DOHH2 (cell line): Measurements from ENCODE around the gene WDR76.
"Not testable (repeated sequence)": the region's sequence is repeated elsewhere in the genome, so short reads cannot be mapped to it uniquely, and the experiment has no call there.

Source experiments
- H3F3A ChIP-seq: fragments of 200-600 bp; sonication (generic), shearing (Covaris generic); 2 replicates; pipeline ENCODE4 v1.6.0; 2016; ENCODE audit warnings: antibody characterized with exemption, mild to moderate bottlenecking; ENCODE audit not compliant: control insufficient read depth, insufficient read depth
- H3K27ac ChIP-seq: fragments of 200-600 bp; sonication (generic); 2 replicates; pipeline ENCODE4 v1.5.1; 2014; ENCODE audit warnings: low read depth, mild to moderate bottlenecking, low read length, moderate library complexity
- H3K27me3 ChIP-seq: fragments of 200-600 bp; sonication (generic); 2 replicates; pipeline ENCODE4 v1.6.1; 2014; ENCODE audit warnings: mild to moderate bottlenecking, low read length, mixed read lengths; ENCODE audit not compliant: control insufficient read depth
- H3K36me3 ChIP-seq: fragments of 200-600 bp; sonication (generic); 2 replicates; pipeline ENCODE4 v1.6.1; 2014; ENCODE audit warnings: mild to moderate bottlenecking, low read length, moderate library complexity, mixed read lengths; ENCODE audit not compliant: control insufficient read depth
- H3K4me1 ChIP-seq: fragments of 200-600 bp; sonication (generic); 2 replicates; pipeline ENCODE4 v1.6.1; 2014; ENCODE audit warnings: mild to moderate bottlenecking, low read length, mixed read lengths; ENCODE audit not compliant: control insufficient read depth
- H3K4me2 ChIP-seq: fragments of 200-600 bp; sonication (generic); 2 replicates; pipeline ENCODE4 v1.6.0; 2014; ENCODE audit warnings: mild to moderate bottlenecking, low read length, moderate library complexity
- H3K4me3 ChIP-seq: fragments of 200-600 bp; sonication (generic); 2 replicates; pipeline ENCODE4 v1.5.1; 2014; ENCODE audit warnings: mild to moderate bottlenecking, low read length, mixed read lengths
- H3K79me2 ChIP-seq: fragments of 200-600 bp; sonication (generic); 2 replicates; pipeline ENCODE4 v1.6.1; 2014; ENCODE audit warnings: mild to moderate bottlenecking, low read length, mixed read lengths; ENCODE audit not compliant: control insufficient read depth
- H3K9me2 ChIP-seq: fragments of 200-600 bp; sonication (generic); replicated peaks from 2 replicates; pipeline ENCODE4 v1.6.1; 2014; ENCODE audit warnings: mild to moderate bottlenecking, low read length, mixed read lengths; ENCODE audit not compliant: control insufficient read depth
- H3K9me3 ChIP-seq: fragments of 200-600 bp; sonication (generic); 2 replicates; pipeline ENCODE4 v1.6.1; 2014; ENCODE audit warnings: antibody characterized with exemption, low read length, mixed read lengths; ENCODE audit not compliant: control insufficient read depth, insufficient read depth
- H4K20me1 ChIP-seq: fragments of 200-600 bp; sonication (generic); 2 replicates; pipeline ENCODE4 v1.6.0; 2014; ENCODE audit warnings: low read depth, mild to moderate bottlenecking, antibody characterized with exemption, low read length, moderate library complexity; ENCODE audit not compliant: control insufficient read depth, insufficient read depth
- EZH2phosphoT487 ChIP-seq: fragments of 200-600 bp; sonication (generic); IDR thresholded peaks from 2 replicates; pipeline ENCODE4 v1.6.1; 2017; ENCODE audit warnings: borderline replicate concordance, mild to moderate bottlenecking, antibody characterized with exemption, low read length, moderate library complexity, mixed read lengths
- TF ChIP-seq, protein P1 (sequence below): fragments of 200-600 bp; sonication (generic); IDR thresholded peaks from one replicate; pipeline ENCODE4 v1.5.1; 2014; ENCODE audit warnings: antibody characterized with exemption, mild to moderate bottlenecking, low read depth, low read length; ENCODE audit not compliant: poor library complexity, severe bottlenecking

Gene WDR76

DNA sequence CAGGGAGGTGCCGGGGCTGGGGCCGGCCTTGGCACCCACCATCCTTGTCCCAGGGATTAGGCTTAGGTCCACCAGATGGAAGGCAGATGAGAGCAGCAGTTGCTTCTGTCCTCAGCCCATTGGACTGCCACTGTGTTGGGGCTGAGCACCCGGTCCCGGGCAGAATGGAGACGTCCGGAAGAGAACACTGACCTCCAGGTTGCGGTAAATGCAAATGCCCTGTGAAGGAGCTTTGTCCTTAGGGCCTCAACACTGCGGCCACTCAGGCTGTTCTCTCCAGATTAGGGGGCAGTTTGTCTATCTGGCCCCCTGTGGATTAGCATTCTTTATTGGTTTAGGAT is 26.9 kb upstream of the WDR76 start, which contains the start of gene SERINC4:
Gene SERINC4 (minus strand): TSS at position 276 of the 341 bp plus-strand sequence. CDS start 234 bp downstream, at position 42.
- H3K4me3 ChIP-seq = peak within 1 kb of the TSS; percentile 95
- TF ChIP-seq EZH2phosphoT487 = no peak
- TF ChIP-seq, protein P1, sequence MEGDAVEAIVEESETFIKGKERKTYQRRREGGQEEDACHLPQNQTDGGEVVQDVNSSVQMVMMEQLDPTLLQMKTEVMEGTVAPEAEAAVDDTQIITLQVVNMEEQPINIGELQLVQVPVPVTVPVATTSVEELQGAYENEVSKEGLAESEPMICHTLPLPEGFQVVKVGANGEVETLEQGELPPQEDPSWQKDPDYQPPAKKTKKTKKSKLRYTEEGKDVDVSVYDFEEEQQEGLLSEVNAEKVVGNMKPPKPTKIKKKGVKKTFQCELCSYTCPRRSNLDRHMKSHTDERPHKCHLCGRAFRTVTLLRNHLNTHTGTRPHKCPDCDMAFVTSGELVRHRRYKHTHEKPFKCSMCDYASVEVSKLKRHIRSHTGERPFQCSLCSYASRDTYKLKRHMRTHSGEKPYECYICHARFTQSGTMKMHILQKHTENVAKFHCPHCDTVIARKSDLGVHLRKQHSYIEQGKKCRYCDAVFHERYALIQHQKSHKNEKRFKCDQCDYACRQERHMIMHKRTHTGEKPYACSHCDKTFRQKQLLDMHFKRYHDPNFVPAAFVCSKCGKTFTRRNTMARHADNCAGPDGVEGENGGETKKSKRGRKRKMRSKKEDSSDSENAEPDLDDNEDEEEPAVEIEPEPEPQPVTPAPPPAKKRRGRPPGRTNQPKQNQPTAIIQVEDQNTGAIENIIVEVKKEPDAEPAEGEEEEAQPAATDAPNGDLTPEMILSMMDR = no peak
- peaks cover 93% of the 10 kb centered on the region for H3K36me3 ChIP-seq
- H3K27ac ChIP-seq = peak within 1 kb of the TSS; percentile 99
- peaks cover 77% of the 10 kb centered on the region for H3F3A ChIP-seq
- H3K27me3 ChIP-seq = no peaks in the 10 kb centered on the region
- H3K9me3 ChIP-seq = peaks cover 4% of the 10 kb centered on the region; the same call in 1 of the 2 replicates
- no peaks in the 10 kb centered on the region for H3K9me2 ChIP-seq
- H3K4me1 ChIP-seq = peaks cover 89% of the 10 kb centered on the region
- H3K79me2 ChIP-seq = peaks cover 42% of the 10 kb centered on the region
- peak within 1 kb of the TSS; percentile 90 for H3K4me2 ChIP-seq
- H4K20me1 ChIP-seq = no peaks in the 10 kb centered on the region

DNA sequence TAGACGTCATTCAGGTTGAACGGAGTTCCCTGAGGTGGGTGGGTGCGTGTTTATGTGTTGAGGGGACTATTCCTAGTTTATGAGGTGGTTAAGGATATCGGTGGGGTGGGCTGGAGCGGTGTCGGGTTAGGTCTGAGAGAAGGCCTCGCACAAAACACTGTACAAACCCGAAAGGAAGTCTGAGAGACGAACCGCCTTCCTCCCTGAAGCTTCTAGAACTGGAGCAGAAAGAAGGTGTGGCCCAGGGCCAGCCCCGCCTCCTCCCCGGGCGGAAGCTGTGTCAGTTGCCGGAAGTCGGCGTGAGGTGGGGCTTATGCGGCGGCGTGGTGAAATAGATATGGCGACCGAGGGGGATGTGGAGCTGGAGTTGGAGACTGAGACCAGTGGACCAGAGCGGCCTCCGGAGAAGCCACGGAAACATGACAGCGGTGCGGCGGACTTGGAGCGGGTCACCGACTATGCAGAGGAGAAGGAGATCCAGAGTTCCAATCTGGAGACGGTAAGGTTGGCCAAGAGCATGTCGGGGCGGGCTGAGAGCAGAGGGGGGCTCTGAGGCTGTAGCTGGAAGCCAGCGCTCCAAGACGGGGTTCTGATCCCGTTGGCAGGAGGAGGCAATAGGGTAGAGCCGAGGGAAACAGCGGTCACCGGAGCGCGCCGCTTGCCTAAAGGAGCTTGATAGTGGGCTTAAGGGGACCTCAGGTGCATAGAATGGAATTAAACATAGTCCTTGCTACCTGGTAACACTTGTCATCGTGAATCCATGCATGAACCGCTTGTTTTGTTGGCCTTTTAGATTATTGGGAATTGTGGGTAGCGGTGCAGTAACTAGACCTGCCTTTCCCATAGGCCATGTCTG is 26.3 kb upstream of the WDR76 start, which contains the start of gene HYPK:
Gene HYPK (plus strand): TSS at position 314 of the 856 bp plus-strand sequence. CDS start 24 bp downstream, at position 338.
- Histone ChIP-seq H3K36me3 (peaks cover 93% of the 10 kb centered on the region), H3K9me2 (no peaks in the 10 kb centered on the region), H3K27ac (peak within 1 kb of the TSS; percentile 99), H4K20me1 (no peaks in the 10 kb centered on the region), H3K9me3 (peaks cover 4% of the 10 kb centered on the region; the same call in 1 of the 2 replicates), H3K4me2 (peak within 1 kb of the TSS; percentile 90), H3F3A (peaks cover 75% of the 10 kb centered on the region), H3K4me3 (peak within 1 kb of the TSS; percentile 95), H3K79me2 (peaks cover 36% of the 10 kb centered on the region), H3K4me1 (peaks cover 83% of the 10 kb centered on the region), H3K27me3 (no peaks in the 10 kb centered on the region)
- TF ChIP-seq, protein P1 = no peak
- TF ChIP-seq EZH2phosphoT487 = no peak

DNA sequence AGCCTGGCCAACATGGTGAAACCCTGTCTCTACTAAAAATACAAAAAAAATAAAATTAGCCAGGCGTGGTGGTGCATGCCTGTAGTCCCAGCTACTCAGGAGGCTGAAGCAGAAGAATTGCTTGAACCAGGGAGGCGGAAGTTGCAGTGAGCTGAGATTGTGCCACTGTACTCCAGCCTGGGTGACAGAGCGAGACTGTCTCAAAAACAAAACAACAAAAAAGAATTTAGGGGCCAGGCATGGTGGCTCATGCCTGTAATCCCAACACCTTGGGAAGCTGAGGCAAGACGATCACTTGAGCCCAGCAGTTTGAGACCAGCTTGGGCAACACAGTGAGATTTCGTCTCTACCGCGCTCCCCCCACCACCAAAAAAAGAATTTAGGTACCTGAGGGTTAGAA is 24.1 kb upstream of the WDR76 start:
- peaks cover 92% of the 10 kb centered on the region for H3K36me3 ChIP-seq

DNA sequence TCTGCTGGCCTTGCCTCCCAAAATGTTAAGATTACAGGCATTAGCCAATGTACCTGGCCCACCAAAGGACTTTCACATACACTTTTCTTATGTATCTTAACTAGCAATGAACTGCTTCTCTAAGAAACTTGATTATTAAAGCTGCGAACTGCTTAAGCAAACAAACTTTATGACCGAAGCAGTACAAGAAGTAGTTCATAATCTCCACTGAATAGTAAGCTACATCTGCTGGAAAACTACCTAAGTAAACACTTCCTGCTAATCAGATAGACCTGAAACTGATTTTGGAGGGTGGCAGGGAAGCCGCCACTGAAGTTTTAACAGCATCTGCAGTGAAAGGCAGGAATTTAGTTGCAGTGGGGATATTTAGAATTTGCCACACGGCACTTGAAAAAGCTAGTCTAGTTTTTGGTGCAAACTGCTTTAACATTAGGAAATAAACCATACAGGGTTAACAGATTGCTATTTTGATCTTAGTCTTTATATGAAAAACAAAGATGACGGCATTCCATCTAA is 18.3 kb upstream of the WDR76 start:
- Histone ChIP-seq H3K27me3 (no peaks in the 10 kb centered on the region), H3K79me2 (peaks cover 27% of the 10 kb centered on the region), H3K27ac (peak overlapping the region; percentile 97), H3K9me2 (no peaks in the 10 kb centered on the region), H3K4me3 (peak overlapping the region; percentile 69), H3K9me3 (peaks cover 2% of the 10 kb centered on the region; the same call in 1 of the 2 replicates), H3K4me2 (peak overlapping the region; percentile 78), H3K36me3 (peaks cover 89% of the 10 kb centered on the region), H4K20me1 (no peaks in the 10 kb centered on the region), H3K4me1 (peaks cover 79% of the 10 kb centered on the region), H3F3A (peaks cover 70% of the 10 kb centered on the region)
- TF ChIP-seq, protein P1 = no peak
- no peak for TF ChIP-seq EZH2phosphoT487

More for the DNA sequence above, 24.1 kb upstream of the WDR76 start:
- H3K27me3 ChIP-seq, H3K9me3 ChIP-seq, H3K9me2 ChIP-seq, H4K20me1 ChIP-seq: not testable (repeated sequence)
- H3K4me3 ChIP-seq = peak overlapping the region; percentile 95
- H3K27ac ChIP-seq = peak overlapping the region; percentile 99
- peaks cover 43% of the 10 kb centered on the region for H3K79me2 ChIP-seq
- H3F3A ChIP-seq = peaks cover 64% of the 10 kb centered on the region
- H3K4me1 ChIP-seq = peaks cover 69% of the 10 kb centered on the region
- peak overlapping the region; percentile 90 for H3K4me2 ChIP-seq
